Panc1 (cell line): ENCODE data around the gene TBC1D22B. TPM values are rescaled to one million over a fixed set of nuclear protein-coding genes. Genes with fewer than 3 reads are reported as not detected.

Source experiments
- ATAC-seq: fragments of 200-7000 bp; cut with Tn5 transposase; 2 replicates; pipeline ENCODE4 v1.9.1; 2020; ENCODE audit warnings: mild to moderate bottlenecking, moderate library complexity
- BruUV-seq: library from RNA; stranded (reverse); fragments of 400-500 nt; replicated peaks from 2 replicates; lab custom pipeline; 2021; lab: Mats Ljungman, UMichigan
- CTCF ChIA-PET: fragments of 300-600 bp; sonication (Branson Sonifier 250); formaldehyde crosslinking; loops from one replicate; lab custom pipeline; 2022; ENCODE audit warnings: antibody characterized with exemption; lab: Charles Lee
- POLR2A ChIA-PET: fragments of 300-600 bp; sonication (Branson Sonifier 250); formaldehyde crosslinking; loops from one replicate; lab custom pipeline; 2022; ENCODE audit warnings: antibody characterized with exemption; lab: Charles Lee
- DNase-seq: peaks from one replicate; pipeline ENCODE4 v3.0.0-alpha.2; 2010; ENCODE audit warnings: low read depth, low spot score
- H3K27ac ChIP-seq: 2 replicates; pipeline ENCODE4 v1.5.1; 2011; ENCODE audit warnings: mild to moderate bottlenecking, low read length, inconsistent platforms
- H3K27me3 ChIP-seq: fragments of 200-500 bp; sonication (Bioruptor generic); 2 replicates; pipeline ENCODE4 v1.6.0; 2014; ENCODE audit warnings: low read length, inconsistent platforms; ENCODE audit not compliant: control insufficient read depth, insufficient read depth
- H3K36me3 ChIP-seq: fragments of 200-500 bp; sonication (Bioruptor generic); 2 replicates; pipeline ENCODE4 v1.5.1; 2014; ENCODE audit warnings: inconsistent platforms, mild to moderate bottlenecking, low read length, moderate library complexity; ENCODE audit not compliant: control insufficient read depth, insufficient read depth
- H3K4me1 ChIP-seq: 2 replicates; pipeline ENCODE4 v1.5.1; 2011; ENCODE audit warnings: inconsistent platforms, mild to moderate bottlenecking, low read length, moderate library complexity; ENCODE audit not compliant: control insufficient read depth, insufficient read depth
- H3K4me3 ChIP-seq, 2 experiments: 2 replicates each; pipeline ENCODE4 v1.5.1; 2011 to 2012; ENCODE audit warnings: low read depth in 2 of 2, low read length in 2 of 2, mild to moderate bottlenecking in 2 of 2, inconsistent platforms in 1 of 2, moderate library complexity in 1 of 2
- H3K9me3 ChIP-seq: fragments of 200-500 bp; sonication (Bioruptor generic); 2 replicates; pipeline ENCODE4 v1.5.1; 2014; ENCODE audit warnings: low read depth, mild to moderate bottlenecking, inconsistent platforms, low read length, moderate library complexity; ENCODE audit not compliant: control insufficient read depth, insufficient read depth
- CTCF ChIP-seq: fragments of 450-650 bp; IDR thresholded peaks from 2 replicates; pipeline ENCODE4 v1.5.1; 2017; ENCODE audit warnings: mild to moderate bottlenecking
- POLR2AphosphoS5 ChIP-seq: IDR thresholded peaks from 2 replicates; pipeline ENCODE4 v1.6.1; 2012; ENCODE audit warnings: mild to moderate bottlenecking, low read depth, low read length, moderate library complexity
- REST ChIP-seq, 2 experiments: IDR thresholded peaks; 2 replicates each; pipeline ENCODE4 v1.6.1; 2011 to 2012; ENCODE audit warnings: low read depth in 2 of 2, control low read depth in 1 of 2, low read length in 1 of 2, mild to moderate bottlenecking in 1 of 2, moderate library complexity in 1 of 2; ENCODE audit not compliant: insufficient read depth in 1 of 2
- SIN3A ChIP-seq: IDR thresholded peaks from 2 replicates; pipeline ENCODE4 v1.6.1; 2012; ENCODE audit warnings: low read depth, mild to moderate bottlenecking, low read length, moderate library complexity, borderline replicate concordance; ENCODE audit not compliant: insufficient read depth
- TCF7L2 ChIP-seq: IDR thresholded peaks from 2 replicates; pipeline ENCODE4 v1.6.1; 2011; ENCODE audit warnings: mild to moderate bottlenecking, low read depth, low read length, inconsistent platforms
- in situ Hi-C: cut with HindIII; loops from 2 replicates; pipeline ENCODE4 v1.10.0; 2016; ENCODE audit warnings: low sequenced_read_pairs, low pct_unique_long_range_greater_than_20kb
- intact Hi-C: fragments of 100-400 bp; cut with micrococcal nuclease; formaldehyde crosslinking; loops from one replicate; pipeline ENCODE4 v1.10.0; 2022; ENCODE audit not compliant: unreplicated experiment
- total RNA-seq: library from RNA; stranded (reverse); gene quantifications from one replicate; pipeline ENCODE4 v1.2.1, GENCODE V29; 2021; ENCODE audit not compliant: unreplicated experiment

TBC1D22B gene
- total RNA-seq, 1 experiment from 2014 or later, result 13.0 TPM

- Histone ChIP-seq H3K27me3 (no peaks in the 10 kb centered on the region), H3K27ac (no peak overlapping the region), H3K9me3 (no peaks in the 10 kb centered on the region), H3K36me3 (peaks cover 5% of the 10 kb centered on the region; the same call in 1 of the 2 replicates), H3K4me1 (no peaks in the 10 kb centered on the region), H3K4me3 (no peak overlapping the region)
- ATAC-seq (no peak), DNase-seq (no peak)
- no TSS peak for BruUV-seq
- TF ChIP-seq TCF7L2 (no peak), CTCF (no peak), SIN3A (no peak)
- ChIA-PET POLR2A (interaction anchor here (0.7 kb wide), 1 partner anchor 153 kb away, joined by 4 read pairs; no protein-coding TSS in a partner anchor), CTCF (interaction anchor here (0.7 kb wide), 1 partner anchor 248 kb away, joined by 3 read pairs; no protein-coding TSS in a partner anchor)
- in situ Hi-C loops (no loop called here), intact Hi-C loops (no loop called here)
These were observed 28.3 kb downstream of the TBC1D22B start for GRCh38 chr6:37285861-37286311.

- intact Hi-C loops, result no loop called here
- ChIA-PET POLR2A (no interaction called here), CTCF (no interaction called here)
- Histone ChIP-seq H3K27ac (no peak overlapping the region), H3K4me3 (no peak overlapping the region), H3K36me3 (peaks cover 5% of the 10 kb centered on the region; the same call in 1 of the 2 replicates), H3K9me3 (no peaks in the 10 kb centered on the region), H3K4me1 (no peaks in the 10 kb centered on the region), H3K27me3 (no peaks in the 10 kb centered on the region)
- TF ChIP-seq POLR2AphosphoS5 (no peak), CTCF (no peak), SIN3A (no peak), TCF7L2 (no peak), REST (IDR thresholded peaks at IDR 0.05; ENCODE audit: insufficient read depth in 1 of 2, low read depth in 2 of 2, low read length in 1 of 2) (no peak)
- no TSS peak for BruUV-seq
- DNase-seq (no peak), ATAC-seq (no peak)
- in situ Hi-C loops, result no loop called here
These were observed 30.1 kb downstream of the TBC1D22B start for GRCh38 chr6:37287519-37288157.
